HG02763 (cell line): ENCODE measurements around the gene MAGEF1.

Experiments
- ATAC-seq: cut with Tn5 transposase; IDR thresholded peaks from one replicate; pipeline ENCODE4 v1.9.1; 2021; ENCODE audit warnings: mild to moderate bottlenecking, moderate library complexity; ENCODE audit not compliant: unreplicated experiment

The MAGEF1 gene

DNA sequence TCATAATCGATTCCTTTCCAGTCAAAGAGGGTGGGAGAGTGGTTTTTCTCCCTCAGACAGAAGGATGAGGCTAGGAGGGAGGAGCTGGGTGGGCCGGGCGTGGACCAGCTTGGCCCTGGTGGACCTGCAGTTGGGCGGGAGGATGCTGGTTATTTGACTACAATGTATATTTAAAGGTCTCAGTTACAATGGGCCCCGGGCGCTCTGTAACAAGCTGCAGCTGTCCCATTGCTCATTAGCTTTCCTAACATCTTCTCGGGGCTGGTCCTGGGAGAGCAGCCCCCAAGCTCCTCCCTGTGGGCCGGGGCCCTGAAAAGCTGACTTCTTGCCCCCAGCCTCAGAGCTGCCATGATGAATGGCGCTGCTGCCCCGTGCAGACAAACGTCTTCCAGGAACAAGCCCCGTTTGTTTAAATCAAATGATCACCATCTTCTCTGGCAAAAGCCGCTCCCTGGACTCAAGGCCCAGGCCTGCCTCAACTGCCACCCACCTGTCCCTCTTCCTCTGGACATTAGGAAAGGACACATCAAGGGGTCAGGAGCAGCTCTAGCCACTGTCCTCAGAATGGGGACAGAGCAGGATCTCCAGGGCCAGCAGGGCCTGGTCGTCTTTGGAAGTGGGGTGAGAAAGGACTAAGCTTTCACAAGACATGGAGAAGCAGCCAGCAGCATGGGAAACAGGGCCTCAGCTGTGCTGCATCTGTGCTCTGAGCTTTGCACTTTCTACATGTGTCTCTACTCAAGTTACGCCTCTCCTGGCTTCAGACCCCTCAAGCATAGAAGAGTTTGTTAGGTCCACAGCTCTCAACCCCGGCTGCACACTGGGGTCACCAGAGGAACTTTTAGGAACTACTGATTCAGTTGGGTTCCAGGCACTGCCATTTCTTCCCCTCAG, 38.6 kb downstream of the MAGEF1 start:
- ATAC-seq = no peak

- no peak for ATAC-seq
These were observed 39.5 kb downstream of the MAGEF1 start for GRCh38 chr3:184672335-184672734.

- ATAC-seq = no peak
These were observed 41.7 kb downstream of the MAGEF1 start for GRCh38 chr3:184670091-184670602.

- ATAC-seq = no peak
These were observed 42.3 kb downstream of the MAGEF1 start for GRCh38 chr3:184669578-184669977.

GRCh38 chr3:184666442-184666841, 45.4 kb downstream of the MAGEF1 start:
- ATAC-seq = no peak

GRCh38 chr3:184665101-184665500, 46.8 kb downstream of the MAGEF1 start:
- ATAC-seq = no peak

- no peak for ATAC-seq
These were observed 48.1 kb downstream of the MAGEF1 start for GRCh38 chr3:184663756-184664155.

- no peak for ATAC-seq
These were observed 48.5 kb downstream of the MAGEF1 start for GRCh38 chr3:184663356-184663755.

- ATAC-seq = no peak
These were observed 49.7 kb downstream of the MAGEF1 start for GRCh38 chr3:184662187-184662586.

DNA sequence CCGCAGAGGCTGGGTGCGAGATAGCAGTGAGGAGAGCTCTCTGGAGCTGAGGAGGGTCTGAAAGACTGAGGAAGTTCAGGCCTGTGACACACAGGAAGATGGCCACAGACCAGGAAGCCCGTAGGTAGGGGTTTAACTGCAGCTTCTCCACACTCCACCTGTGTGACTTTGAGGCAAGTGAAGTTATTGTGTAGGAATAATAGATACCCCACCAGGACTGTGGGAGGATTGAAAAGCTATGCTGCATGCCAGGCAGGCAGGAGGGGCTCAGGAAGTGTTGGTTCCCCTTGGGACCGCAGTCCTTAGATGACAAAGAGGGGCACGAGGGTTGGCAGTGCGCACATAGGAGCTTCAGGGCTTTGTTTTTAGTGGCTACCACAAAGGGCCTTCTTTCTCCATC, 50.9 kb downstream of the MAGEF1 start:
- no peak for ATAC-seq
